ENCODE results near the gene FOXP1.
"Not testable (repeated sequence)": the region's sequence is repeated elsewhere in the genome, so short reads cannot be mapped to it uniquely, and the experiment has no call there.

Gene FOXP1

DNA sequence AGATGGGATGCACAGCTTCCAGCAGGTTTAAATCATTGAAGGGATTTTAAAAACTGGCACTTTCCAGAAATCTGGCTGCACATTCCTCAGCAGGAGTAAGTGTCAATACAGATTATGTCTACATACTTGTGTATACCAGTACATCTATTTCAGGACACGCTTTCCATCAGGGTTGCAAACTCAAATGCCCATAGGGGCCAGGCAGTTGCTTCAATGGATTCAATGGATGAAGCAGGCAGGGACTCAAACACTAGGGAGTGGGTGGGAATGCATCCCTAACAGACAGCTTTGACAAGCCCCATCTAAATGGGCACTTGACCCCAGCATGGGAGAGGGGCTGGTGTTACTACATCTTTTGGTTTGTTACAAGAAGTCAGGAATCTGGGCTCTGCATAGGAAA, 136.8 kb downstream of the FOXP1 start:
- Mint-ChIP-seq H3K9me3 (ENCODE audit: low read depth) (no peaks in the 10 kb centered on the region), H3K4me1 (ENCODE audit: low read depth) (peaks cover 95% of the 10 kb centered on the region), H3K36me3 (no peaks in the 10 kb centered on the region), H3K4me3 (peak overlapping the region; percentile 57), H3K27ac (peak overlapping the region; percentile 99), H3K27me3 (no peaks in the 10 kb centered on the region)

- H3K36me3 Mint-ChIP-seq, result no peaks in the 10 kb centered on the region
- peak overlapping the region; percentile 25 for H3K4me3 Mint-ChIP-seq
These were observed 137.3 kb downstream of the FOXP1 start for GRCh38 chr3:71446260-71446659.

GRCh38 chr3:71444861-71445259, 138.7 kb downstream of the FOXP1 start:
- H3K27ac Mint-ChIP-seq, result peak overlapping the region; percentile 99
- H3K4me1 Mint-ChIP-seq (ENCODE audit: low read depth), result peaks cover 95% of the 10 kb centered on the region
- peak overlapping the region; percentile 67 for H3K4me3 Mint-ChIP-seq
- H3K36me3 Mint-ChIP-seq, result no peaks in the 10 kb centered on the region
- H3K27me3 Mint-ChIP-seq, result no peaks in the 10 kb centered on the region
- no peaks in the 10 kb centered on the region for H3K9me3 Mint-ChIP-seq (ENCODE audit: low read depth)

More at GRCh38 chr3:71446260-71446659, 137.3 kb downstream of the FOXP1 start:
- Mint-ChIP-seq H3K27me3 (no peaks in the 10 kb centered on the region), H3K27ac (peak overlapping the region; percentile 99), H3K4me1 (ENCODE audit: low read depth) (peaks cover 95% of the 10 kb centered on the region), H3K9me3 (ENCODE audit: low read depth) (no peaks in the 10 kb centered on the region)

GRCh38 chr3:71444028-71444860, 139.3 kb downstream of the FOXP1 start:
- peak overlapping the region; percentile 99 for H3K27ac Mint-ChIP-seq
- no peaks in the 10 kb centered on the region for H3K36me3 Mint-ChIP-seq
- H3K27me3 Mint-ChIP-seq, result no peaks in the 10 kb centered on the region
- peak overlapping the region; percentile 67 for H3K4me3 Mint-ChIP-seq
- H3K9me3 Mint-ChIP-seq (ENCODE audit: low read depth), result no peaks in the 10 kb centered on the region
- H3K4me1 Mint-ChIP-seq (ENCODE audit: low read depth), result peaks cover 95% of the 10 kb centered on the region

GRCh38 chr3:71443332-71443731, 140.2 kb downstream of the FOXP1 start:
- H3K27me3 Mint-ChIP-seq, result no peaks in the 10 kb centered on the region
- no peaks in the 10 kb centered on the region for H3K9me3 Mint-ChIP-seq (ENCODE audit: low read depth)
- no peaks in the 10 kb centered on the region for H3K36me3 Mint-ChIP-seq
- peak overlapping the region; percentile 99 for H3K27ac Mint-ChIP-seq
- H3K4me1 Mint-ChIP-seq (ENCODE audit: low read depth), result peaks cover 95% of the 10 kb centered on the region
- peak overlapping the region; percentile 55 for H3K4me3 Mint-ChIP-seq

DNA sequence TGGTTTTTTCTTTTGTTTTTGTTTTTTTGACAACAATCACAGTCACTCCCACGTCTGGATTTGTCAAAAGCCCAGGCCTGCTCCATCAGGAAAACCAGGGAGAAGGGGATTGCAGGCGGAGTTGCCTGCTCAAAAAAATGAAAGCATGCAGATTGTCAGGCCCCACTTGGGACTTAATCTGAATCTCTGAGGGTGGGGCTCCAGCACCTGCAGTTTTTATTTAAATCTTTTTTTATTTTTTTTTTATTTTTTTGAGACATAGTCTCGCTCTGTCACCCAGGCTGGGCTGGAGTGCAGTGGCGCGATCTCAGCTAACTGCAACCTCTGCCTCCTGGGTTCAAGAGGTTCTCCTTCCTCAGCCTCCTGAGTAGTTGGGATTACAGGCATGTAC, 140.9 kb downstream of the FOXP1 start:
- Mint-ChIP-seq H3K27me3 (no peaks in the 10 kb centered on the region), H3K4me3 (peak overlapping the region; percentile 74), H3K9me3 (ENCODE audit: low read depth) (no peaks in the 10 kb centered on the region), H3K27ac (peak overlapping the region; percentile 99), H3K36me3 (no peaks in the 10 kb centered on the region), H3K4me1 (ENCODE audit: low read depth) (peaks cover 95% of the 10 kb centered on the region)

DNA sequence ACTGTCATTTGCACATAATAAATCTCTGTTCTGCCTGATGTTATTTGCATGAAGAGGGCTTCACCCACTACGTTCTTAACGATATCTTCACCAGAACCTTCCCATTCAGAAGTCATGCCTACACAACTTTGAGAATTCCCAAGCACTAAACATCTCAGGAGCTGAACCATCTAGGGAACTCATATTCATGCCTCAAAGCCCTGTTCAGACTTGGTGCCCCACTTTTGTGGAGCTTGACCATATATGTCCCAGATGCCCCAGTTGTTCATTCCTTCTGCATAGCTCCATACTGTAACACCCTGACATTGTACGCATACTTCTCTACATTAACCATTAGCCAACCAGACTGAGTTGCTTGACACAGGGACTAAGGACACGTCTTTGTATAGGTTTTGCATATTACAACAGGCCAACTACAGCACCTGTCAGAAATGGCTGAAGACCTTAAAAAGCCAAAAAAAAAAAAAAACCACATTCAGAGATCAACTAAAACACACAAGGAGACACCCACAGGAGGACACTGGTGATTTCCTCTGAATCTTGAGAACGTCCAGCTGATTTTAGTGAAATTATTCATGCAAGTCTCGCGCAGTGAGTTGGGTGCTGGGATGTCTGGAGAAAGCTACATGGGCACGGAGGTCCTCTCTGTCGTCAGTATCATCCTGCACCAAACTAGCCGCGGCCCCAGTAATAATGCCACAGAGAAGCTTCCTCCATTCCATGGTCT, 141.4 kb downstream of the FOXP1 start:
- H3K27ac Mint-ChIP-seq, result peak overlapping the region; percentile 98
- peaks cover 3% of the 10 kb centered on the region for H3K36me3 Mint-ChIP-seq
- H3K4me3 Mint-ChIP-seq, result peak overlapping the region; percentile 74
- H3K27me3 Mint-ChIP-seq, result no peaks in the 10 kb centered on the region
- H3K9me3 Mint-ChIP-seq (ENCODE audit: low read depth), result no peaks in the 10 kb centered on the region
- peaks cover 95% of the 10 kb centered on the region for H3K4me1 Mint-ChIP-seq (ENCODE audit: low read depth)

DNA sequence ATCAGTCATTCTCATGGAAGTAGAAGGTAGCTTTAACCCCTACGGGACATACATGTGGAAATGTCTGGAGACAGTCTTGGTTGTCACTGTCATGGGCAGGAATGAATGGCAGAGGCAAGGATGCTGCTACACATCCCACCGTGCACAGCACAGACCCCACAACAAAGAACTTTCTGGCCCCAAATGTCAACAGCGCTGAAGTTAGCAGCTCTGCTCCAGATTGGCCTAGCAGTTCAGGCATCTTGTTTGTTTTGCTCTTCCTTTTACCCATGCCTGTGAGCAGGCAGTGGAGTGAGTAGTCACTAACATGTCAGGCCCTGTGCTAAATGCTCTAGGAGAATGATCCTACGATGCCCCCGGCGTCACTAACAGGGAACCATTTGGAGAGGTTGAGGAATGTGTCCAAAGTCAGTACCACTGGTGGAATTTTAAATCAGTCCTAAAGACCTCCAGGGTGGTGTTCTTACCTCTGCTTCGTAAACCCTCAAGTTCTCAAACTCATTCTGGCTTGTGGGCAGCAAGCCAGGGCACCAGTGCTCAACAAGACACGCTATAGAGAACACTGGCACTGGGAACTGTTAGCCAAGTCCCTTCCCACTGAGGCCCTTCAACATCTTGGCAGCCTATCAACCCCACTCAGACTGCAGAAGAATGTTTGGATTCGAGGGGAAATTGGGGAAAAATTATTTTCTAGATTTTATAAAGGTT, 142.2 kb downstream of the FOXP1 start:
- Mint-ChIP-seq H3K27me3 (no peaks in the 10 kb centered on the region), H3K4me1 (ENCODE audit: low read depth) (peaks cover 95% of the 10 kb centered on the region), H3K27ac (peak overlapping the region; percentile 98), H3K4me3 (peak overlapping the region; percentile 74), H3K9me3 (ENCODE audit: low read depth) (no peaks in the 10 kb centered on the region), H3K36me3 (peaks cover 5% of the 10 kb centered on the region)

- peaks cover 91% of the 10 kb centered on the region for H3K4me1 Mint-ChIP-seq (ENCODE audit: low read depth)
- no peaks in the 10 kb centered on the region for H3K27me3 Mint-ChIP-seq
- no peaks in the 10 kb centered on the region for H3K9me3 Mint-ChIP-seq (ENCODE audit: low read depth)
- peak overlapping the region; percentile 98 for H3K27ac Mint-ChIP-seq
- peak overlapping the region; percentile 54 for H3K4me3 Mint-ChIP-seq
- peaks cover 7% of the 10 kb centered on the region for H3K36me3 Mint-ChIP-seq
These were observed 144.6 kb downstream of the FOXP1 start for GRCh38 chr3:71438904-71439303.

- H3K36me3 Mint-ChIP-seq, result peaks cover 7% of the 10 kb centered on the region
- no peaks in the 10 kb centered on the region for H3K27me3 Mint-ChIP-seq
- H3K4me3 Mint-ChIP-seq, result peak overlapping the region; percentile 54
- no peaks in the 10 kb centered on the region for H3K9me3 Mint-ChIP-seq (ENCODE audit: low read depth)
- H3K4me1 Mint-ChIP-seq (ENCODE audit: low read depth), result peaks cover 91% of the 10 kb centered on the region
- peak overlapping the region; percentile 98 for H3K27ac Mint-ChIP-seq
These were observed 145.3 kb downstream of the FOXP1 start for GRCh38 chr3:71438071-71438685.

DNA sequence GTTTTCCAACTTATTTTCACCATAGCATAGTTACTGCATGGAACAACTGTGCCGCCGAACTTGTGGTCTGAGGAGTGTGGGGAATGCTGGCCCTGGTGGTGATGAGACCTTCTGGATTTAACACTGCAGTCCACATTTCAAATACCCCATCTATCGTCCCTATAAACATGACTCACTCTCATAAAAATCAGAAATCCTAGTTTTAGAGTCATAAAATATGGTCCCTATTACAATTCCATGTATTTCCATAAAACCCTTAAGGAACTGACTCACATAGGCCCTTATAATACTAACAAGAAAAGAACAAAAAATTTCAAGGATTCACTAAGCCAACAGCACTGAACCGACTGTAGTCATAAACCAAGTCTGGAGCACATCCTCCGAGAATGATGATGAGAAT, 147.2 kb downstream of the FOXP1 start:
- H3K36me3 Mint-ChIP-seq, result peaks cover 7% of the 10 kb centered on the region
- no peaks in the 10 kb centered on the region for H3K27me3 Mint-ChIP-seq
- H3K4me1 Mint-ChIP-seq (ENCODE audit: low read depth), result peaks cover 92% of the 10 kb centered on the region
- peak overlapping the region; percentile 21 for H3K4me3 Mint-ChIP-seq
- H3K27ac Mint-ChIP-seq, result peak overlapping the region; percentile 98
- no peaks in the 10 kb centered on the region for H3K9me3 Mint-ChIP-seq (ENCODE audit: low read depth)

DNA sequence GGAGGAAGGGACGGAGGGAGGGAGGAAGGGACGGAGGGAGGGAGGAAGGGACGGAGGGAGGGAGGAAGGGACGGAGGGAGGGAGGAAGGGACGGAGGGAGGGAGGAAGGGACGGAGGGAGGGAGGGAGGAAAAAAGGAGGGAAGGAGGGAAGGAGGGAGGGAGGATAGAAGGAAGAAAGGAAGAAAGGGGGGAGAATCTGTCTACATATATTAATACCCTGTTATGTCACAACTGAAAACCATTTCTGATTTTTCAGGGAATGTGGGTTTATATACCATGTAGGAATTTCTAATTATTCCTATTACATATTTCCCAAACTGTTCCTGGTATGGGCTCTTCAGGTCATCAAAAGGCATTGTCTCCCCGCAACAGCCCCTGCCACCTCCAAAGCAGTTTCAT, 147.7 kb downstream of the FOXP1 start:
- not testable (repeated sequence) for H3K9me3 Mint-ChIP-seq (ENCODE audit: low read depth); H3K27me3 Mint-ChIP-seq; H3K4me3 Mint-ChIP-seq; H3K36me3 Mint-ChIP-seq
- Mint-ChIP-seq H3K4me1 (ENCODE audit: low read depth) (peaks cover 92% of the 10 kb centered on the region), H3K27ac (peak overlapping the region; percentile 98)

DNA sequence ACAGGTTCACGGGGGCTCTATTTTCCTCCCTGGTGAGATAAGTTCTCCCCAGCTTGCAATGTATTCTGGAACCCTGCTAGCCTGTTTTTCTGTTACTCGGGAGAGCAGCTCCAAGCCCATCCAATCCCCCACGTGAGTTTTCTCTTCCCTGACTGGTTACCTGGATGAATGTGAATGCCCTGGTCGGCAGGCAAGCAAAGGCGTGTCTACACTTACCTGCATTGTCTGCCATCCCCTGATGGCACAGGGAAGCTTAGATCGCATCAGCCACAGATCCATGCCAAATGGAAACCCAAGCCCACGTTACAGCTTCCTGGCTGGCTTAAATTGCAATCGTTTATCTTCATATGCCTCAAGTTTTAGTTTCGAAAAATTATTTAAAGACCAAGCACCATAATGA, 149.9 kb downstream of the FOXP1 start:
- H3K27me3 Mint-ChIP-seq, result no peaks in the 10 kb centered on the region
- H3K27ac Mint-ChIP-seq, result peak overlapping the region; percentile 96
- peaks cover 91% of the 10 kb centered on the region for H3K4me1 Mint-ChIP-seq (ENCODE audit: low read depth)
- peaks cover 7% of the 10 kb centered on the region for H3K36me3 Mint-ChIP-seq
- peak overlapping the region; percentile 63 for H3K4me3 Mint-ChIP-seq
- H3K9me3 Mint-ChIP-seq (ENCODE audit: low read depth), result no peaks in the 10 kb centered on the region

GRCh38 chr3:71432044-71432975, 151.2 kb downstream of the FOXP1 start:
- peaks cover 91% of the 10 kb centered on the region for H3K4me1 Mint-ChIP-seq (ENCODE audit: low read depth)
- H3K36me3 Mint-ChIP-seq, result peaks cover 11% of the 10 kb centered on the region
- H3K9me3 Mint-ChIP-seq (ENCODE audit: low read depth), result no peaks in the 10 kb centered on the region
- H3K4me3 Mint-ChIP-seq, result peak overlapping the region; percentile 70
- H3K27me3 Mint-ChIP-seq, result no peaks in the 10 kb centered on the region
- H3K27ac Mint-ChIP-seq, result peak overlapping the region; percentile 96
